ENCODE data around the gene ACTR3C. TPM values are rescaled to one million over a fixed set of nuclear protein-coding genes. Genes with fewer than 3 reads are reported as not detected.

The ACTR3C gene
- total RNA-seq, 2 experiments from 2014 or later: not detected

DNA sequence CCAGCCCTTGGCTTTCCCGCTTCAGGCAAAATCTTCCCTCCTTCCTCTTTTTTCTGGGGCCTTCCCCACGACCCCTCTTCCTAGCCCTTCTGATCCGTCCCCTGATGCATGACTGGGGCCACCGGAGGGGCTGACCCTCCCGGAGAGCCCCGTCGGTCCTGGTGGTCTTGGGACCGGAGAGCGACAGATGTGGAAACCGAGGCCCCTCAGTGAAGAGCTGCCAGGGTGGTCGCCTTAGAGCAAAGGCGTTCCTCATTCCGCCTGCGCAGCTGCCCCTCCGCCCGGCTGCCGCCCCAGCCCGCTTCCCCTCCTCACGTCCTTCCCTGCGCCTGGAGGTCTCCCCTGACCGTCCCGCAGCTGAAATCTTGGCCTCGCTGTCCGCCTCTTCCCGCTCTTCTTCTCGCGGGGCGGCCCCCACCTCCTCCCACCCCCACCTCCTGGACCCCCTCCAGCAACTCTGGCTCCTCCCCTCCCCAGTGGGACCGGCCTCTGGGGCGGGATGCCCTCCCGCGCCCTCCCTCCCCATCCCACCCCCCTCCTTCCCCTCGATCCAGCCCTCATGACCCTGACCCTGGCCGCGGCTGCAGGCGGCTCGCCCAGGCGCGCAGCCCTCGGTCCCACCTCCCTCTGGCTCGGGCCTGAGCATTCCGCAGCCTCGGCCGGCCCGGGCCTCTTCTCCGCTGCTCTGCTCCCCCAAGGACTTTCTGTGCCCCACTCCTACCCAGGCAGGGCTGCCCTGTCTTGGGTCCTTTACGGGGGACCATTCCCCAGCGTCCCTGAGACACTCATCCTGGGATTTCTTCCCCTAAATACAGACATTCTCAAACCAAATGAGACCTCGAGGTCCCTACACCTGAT is 18.1 kb upstream of the ACTR3C start, which contains the start of gene RARRES2:
Gene RARRES2 (minus strand): TSS at position 367 of the 858 bp plus-strand sequence. CDS start 1,020 bp downstream, outside the sequence.
- no TSS peak for BruUV-seq (replicated peaks)
- Histone ChIP-seq H4K20me1 (ENCODE audit: insufficient read depth, low read length) (no peaks in the 10 kb centered on the region), H3K36me3 (ENCODE audit: insufficient read depth, low read length) (no peaks in the 10 kb centered on the region), H3K9me2 (ENCODE audit: insufficient read depth, low read length) (no peaks in the 10 kb centered on the region), H3K79me2 (ENCODE audit: insufficient read depth, low read depth, low read length) (no peaks in the 10 kb centered on the region), H3K4me3 (ENCODE audit: low read depth, low read length, poor library complexity, severe bottlenecking) (no peak within 1 kb of the TSS), H3K9me3 (ENCODE audit: low read length) (peaks cover 8% of the 10 kb centered on the region; the same call in 1 of the 2 replicates), H3K4me1 (ENCODE audit: insufficient read depth, low read length, poor library complexity, severe bottlenecking) (no peaks in the 10 kb centered on the region), H2AFZ (ENCODE audit: low read length) (no peak within 1 kb of the TSS), H3K27ac (ENCODE audit: low read depth, low read length, poor library complexity, severe bottlenecking) (no peak within 1 kb of the TSS), H3K4me2 (ENCODE audit: low read length) (no peak within 1 kb of the TSS)
- intact Hi-C loops (cut with micrococcal nuclease; ENCODE audit: unreplicated experiment): no loop called here
- TF ChIP-seq, protein P1, sequence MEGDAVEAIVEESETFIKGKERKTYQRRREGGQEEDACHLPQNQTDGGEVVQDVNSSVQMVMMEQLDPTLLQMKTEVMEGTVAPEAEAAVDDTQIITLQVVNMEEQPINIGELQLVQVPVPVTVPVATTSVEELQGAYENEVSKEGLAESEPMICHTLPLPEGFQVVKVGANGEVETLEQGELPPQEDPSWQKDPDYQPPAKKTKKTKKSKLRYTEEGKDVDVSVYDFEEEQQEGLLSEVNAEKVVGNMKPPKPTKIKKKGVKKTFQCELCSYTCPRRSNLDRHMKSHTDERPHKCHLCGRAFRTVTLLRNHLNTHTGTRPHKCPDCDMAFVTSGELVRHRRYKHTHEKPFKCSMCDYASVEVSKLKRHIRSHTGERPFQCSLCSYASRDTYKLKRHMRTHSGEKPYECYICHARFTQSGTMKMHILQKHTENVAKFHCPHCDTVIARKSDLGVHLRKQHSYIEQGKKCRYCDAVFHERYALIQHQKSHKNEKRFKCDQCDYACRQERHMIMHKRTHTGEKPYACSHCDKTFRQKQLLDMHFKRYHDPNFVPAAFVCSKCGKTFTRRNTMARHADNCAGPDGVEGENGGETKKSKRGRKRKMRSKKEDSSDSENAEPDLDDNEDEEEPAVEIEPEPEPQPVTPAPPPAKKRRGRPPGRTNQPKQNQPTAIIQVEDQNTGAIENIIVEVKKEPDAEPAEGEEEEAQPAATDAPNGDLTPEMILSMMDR (conservative IDR thresholded peaks at IDR 0.05; ENCODE audit: low read length): no peak
- TF ChIP-seq EZH2phosphoT487 (IDR thresholded peaks at IDR 0.05; ENCODE audit: borderline replicate concordance, low read depth, low read length): no peak
- no peak for DNase-seq (ENCODE audit: low spot score)
- ChIA-PET POLR2A (no interaction called here), CTCF (ENCODE audit: unreplicated experiment) (no interaction called here)

DNA sequence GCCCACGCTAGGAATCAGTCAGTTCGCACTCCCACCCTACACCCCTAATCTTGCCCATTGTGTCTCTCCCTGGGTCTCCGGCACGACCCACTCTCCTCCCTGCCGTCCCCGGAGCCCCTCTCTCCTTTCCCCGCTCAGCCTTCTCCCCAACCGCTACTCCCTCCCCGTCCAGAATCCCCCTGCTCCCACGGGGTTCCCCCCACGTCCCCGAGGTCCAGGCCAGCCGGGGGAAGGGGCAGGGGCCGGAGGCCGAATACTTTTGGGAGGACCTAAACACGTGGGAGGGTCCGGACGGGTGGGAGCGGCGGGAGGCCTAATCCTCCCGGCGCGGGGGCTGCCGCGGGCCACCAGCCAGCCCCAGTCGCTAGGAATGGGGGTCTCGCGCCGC is 17.5 kb upstream of the ACTR3C start:
- TF ChIP-seq, protein P1 (conservative IDR thresholded peaks at IDR 0.05; ENCODE audit: low read length): no peak
- no peak for TF ChIP-seq EZH2phosphoT487 (IDR thresholded peaks at IDR 0.05; ENCODE audit: borderline replicate concordance, low read depth, low read length)
- Histone ChIP-seq H4K20me1 (ENCODE audit: insufficient read depth, low read length) (no peaks in the 10 kb centered on the region), H3K9me2 (ENCODE audit: insufficient read depth, low read length) (no peaks in the 10 kb centered on the region), H3K9me3 (ENCODE audit: low read length) (peaks cover 8% of the 10 kb centered on the region; the same call in 1 of the 2 replicates), H2AFZ (ENCODE audit: low read length) (no peak overlapping the region), H3K36me3 (ENCODE audit: insufficient read depth, low read length) (no peaks in the 10 kb centered on the region), H3K4me3 (ENCODE audit: low read depth, low read length, poor library complexity, severe bottlenecking) (no peak overlapping the region), H3K4me1 (ENCODE audit: insufficient read depth, low read length, poor library complexity, severe bottlenecking) (no peaks in the 10 kb centered on the region), H3K27ac (ENCODE audit: low read depth, low read length, poor library complexity, severe bottlenecking) (no peak overlapping the region), H3K4me2 (ENCODE audit: low read length) (no peak overlapping the region), H3K79me2 (ENCODE audit: insufficient read depth, low read depth, low read length) (no peaks in the 10 kb centered on the region)
- ChIA-PET POLR2A (no interaction called here), CTCF (ENCODE audit: unreplicated experiment) (no interaction called here)
- intact Hi-C loops (cut with micrococcal nuclease; ENCODE audit: unreplicated experiment): no loop called here
- no peak for DNase-seq (ENCODE audit: low spot score)
- no TSS peak for BruUV-seq (replicated peaks)
